OCI-LY7 (cell line): ENCODE measurements around the gene PLD5. TPM values are rescaled to one million over a fixed set of nuclear protein-coding genes. Genes with fewer than 3 reads are reported as not detected.
A peak's percentile ranks its signal among the peaks of the same experiment; 100 is the strongest.

Experiments
- BruUV-seq: library from RNA; stranded (reverse); fragments of 400-500 nt; replicated peaks from 2 replicates; lab custom pipeline; 2021; lab: Mats Ljungman, UMichigan
- CTCF ChIA-PET: fragments of 300-600 bp; sonication (Branson Sonifier 250); formaldehyde crosslinking; loops from one replicate; lab custom pipeline; 2022; ENCODE audit warnings: antibody characterized with exemption; ENCODE audit not compliant: unreplicated experiment; lab: Charles Lee
- POLR2A ChIA-PET: fragments of 300-600 bp; sonication (Branson Sonifier 250); formaldehyde crosslinking; loops from one replicate; lab custom pipeline; 2022; ENCODE audit warnings: antibody characterized with exemption; lab: Charles Lee
- DNase-seq: peaks from one replicate; pipeline ENCODE4 v3.0.0-alpha.2; 2015; ENCODE audit warnings: low spot score
- H2AFZ ChIP-seq: fragments of 200-600 bp; sonication (generic), shearing (Covaris generic); 2 replicates; pipeline ENCODE4 v1.6.1; 2014; ENCODE audit warnings: mild to moderate bottlenecking, antibody characterized with exemption, low read length, moderate library complexity
- H3K27ac ChIP-seq: fragments of 200-600 bp; sonication (generic); 2 replicates; pipeline ENCODE4 v1.5.1; 2014; ENCODE audit warnings: mixed run types, low read depth, mild to moderate bottlenecking, moderate library complexity, low read length, inconsistent platforms; ENCODE audit not compliant: poor library complexity, severe bottlenecking
- H3K36me3 ChIP-seq: fragments of 200-600 bp; sonication (generic); 2 replicates; pipeline ENCODE4 v1.6.1; 2014; ENCODE audit warnings: mild to moderate bottlenecking, antibody characterized with exemption, low read length, moderate library complexity, mixed read lengths; ENCODE audit not compliant: insufficient read depth
- H3K4me1 ChIP-seq: fragments of 200-600 bp; sonication (generic); 2 replicates; pipeline ENCODE4 v1.5.1; 2014; ENCODE audit warnings: mild to moderate bottlenecking, low read length; ENCODE audit not compliant: insufficient read depth, poor library complexity, severe bottlenecking
- H3K4me2 ChIP-seq: fragments of 200-600 bp; sonication (generic); 2 replicates; pipeline ENCODE4 v1.6.1; 2014; ENCODE audit warnings: mild to moderate bottlenecking, low read length
- H3K4me3 ChIP-seq: fragments of 200-600 bp; sonication (generic); 2 replicates; pipeline ENCODE4 v1.5.1; 2014; ENCODE audit warnings: mild to moderate bottlenecking, low read depth, low read length; ENCODE audit not compliant: poor library complexity, severe bottlenecking
- H3K79me2 ChIP-seq: fragments of 200-600 bp; sonication (generic); 2 replicates; pipeline ENCODE4 v1.6.1; 2016; ENCODE audit warnings: low read depth, mild to moderate bottlenecking, low read length, moderate library complexity, mixed read lengths; ENCODE audit not compliant: insufficient read depth
- H3K9me2 ChIP-seq: fragments of 200-600 bp; sonication (generic); 2 replicates; pipeline ENCODE4 v1.6.1; 2016; ENCODE audit warnings: mild to moderate bottlenecking, low read length, mixed read lengths; ENCODE audit not compliant: insufficient read depth
- H3K9me3 ChIP-seq: fragments of 200-600 bp; sonication (generic); 2 replicates; pipeline ENCODE4 v1.6.1; 2014; ENCODE audit warnings: mild to moderate bottlenecking, mixed run types, low read length, mixed read lengths
- H4K20me1 ChIP-seq: fragments of 200-600 bp; sonication (generic); 2 replicates; pipeline ENCODE4 v1.6.1; 2014; ENCODE audit warnings: mild to moderate bottlenecking, antibody characterized with exemption, low read length, moderate library complexity, mixed read lengths; ENCODE audit not compliant: insufficient read depth
- EZH2phosphoT487 ChIP-seq: fragments of 200-600 bp; sonication (generic); IDR thresholded peaks from 2 replicates; pipeline ENCODE4 v1.6.1; 2018; ENCODE audit warnings: low read depth, borderline replicate concordance, mild to moderate bottlenecking, mixed run types, antibody characterized with exemption, low read length, moderate library complexity, mixed read lengths
- intact Hi-C: fragments of 100-400 bp; cut with micrococcal nuclease; formaldehyde crosslinking; loops from one replicate; pipeline ENCODE4 v1.10.0; 2022; ENCODE audit not compliant: unreplicated experiment
- total RNA-seq, 2 experiments: library from RNA; depleted of rRNA in 1 of 2; stranded (reverse); fragments of >200 nt in 1 of 2; shearing (Covaris generic) in 1 of 2; gene quantifications; 2 replicates each; pipeline ENCODE4 v1.2.3, GENCODE V29; 2014 to 2022
- TF ChIP-seq, protein P1 (sequence below): fragments of 200-600 bp; sonication (generic); conservative IDR thresholded peaks from 2 replicates; pipeline ENCODE4 v1.5.1; 2014; ENCODE audit warnings: mild to moderate bottlenecking, antibody characterized with exemption, low read length, moderate library complexity, mixed read lengths

Gene PLD5
- total RNA-seq, 2 experiments from 2014 or later, result not detected

DNA sequence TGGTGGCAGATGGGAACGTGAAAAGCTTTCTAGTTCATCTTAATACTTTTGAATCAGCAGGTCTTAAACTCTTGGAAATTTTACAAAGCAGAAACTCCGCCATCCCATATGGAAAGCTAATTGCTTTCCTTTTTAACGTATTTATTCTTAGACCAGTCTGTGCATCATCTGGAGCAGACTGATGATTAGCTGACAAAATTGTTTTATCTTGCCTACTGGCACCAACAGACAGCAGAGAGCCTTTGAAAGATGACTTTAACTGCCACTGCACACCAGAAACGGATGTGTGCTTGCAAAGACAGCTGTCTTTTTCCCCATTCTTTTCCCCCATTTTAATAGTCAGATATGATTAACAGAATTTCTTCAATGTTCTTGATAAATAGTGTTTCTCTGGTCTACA is 97.0 kb downstream of the PLD5 start:
- H2AFZ ChIP-seq, result no peak overlapping the region
- ChIA-PET CTCF (no interaction called here), POLR2A (interaction anchor here (1.1 kb wide), 1 partner anchor 9 kb away, joined by 4 read pairs; no protein-coding TSS in a partner anchor)

DNA sequence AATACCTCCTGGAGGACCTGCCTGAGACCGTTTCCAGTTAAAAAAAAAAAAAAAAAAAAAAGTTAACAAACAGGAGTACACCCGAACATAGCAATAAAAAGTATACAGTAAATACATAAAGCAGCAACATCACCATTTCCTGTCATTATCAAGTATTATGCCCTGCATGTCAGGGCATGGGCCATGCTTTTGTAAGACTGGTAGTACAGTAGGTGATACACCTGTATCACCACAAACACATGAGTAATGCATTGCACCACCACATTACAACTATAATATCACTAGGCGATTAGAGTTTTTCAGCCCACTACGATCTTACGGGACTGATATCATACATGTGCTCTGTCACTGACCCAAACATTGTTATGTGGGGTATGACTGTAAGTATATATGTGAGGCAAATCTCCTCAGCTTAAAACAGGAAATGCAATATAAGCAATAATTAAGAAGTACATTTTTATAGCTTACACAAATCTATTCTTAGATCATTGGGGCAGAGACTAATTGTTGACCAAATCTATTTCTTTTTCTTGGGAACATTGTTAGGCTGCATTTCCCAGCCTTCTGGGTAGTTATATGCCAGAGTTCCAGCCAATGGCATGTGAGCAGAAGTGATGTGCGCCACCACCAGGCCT is 98.1 kb downstream of the PLD5 start:
- BruUV-seq, result no TSS peak
- no peaks in the 10 kb centered on the region for H4K20me1 ChIP-seq
- H3K36me3 ChIP-seq, result no peaks in the 10 kb centered on the region
- no peaks in the 10 kb centered on the region for H3K9me2 ChIP-seq
- POLR2A ChIA-PET, result interaction anchor here (0.6 kb wide), 1 partner anchor 50 kb away, joined by 6 read pairs; no protein-coding TSS in a partner anchor
- H2AFZ ChIP-seq, result no peak overlapping the region
- TF ChIP-seq, protein P1, sequence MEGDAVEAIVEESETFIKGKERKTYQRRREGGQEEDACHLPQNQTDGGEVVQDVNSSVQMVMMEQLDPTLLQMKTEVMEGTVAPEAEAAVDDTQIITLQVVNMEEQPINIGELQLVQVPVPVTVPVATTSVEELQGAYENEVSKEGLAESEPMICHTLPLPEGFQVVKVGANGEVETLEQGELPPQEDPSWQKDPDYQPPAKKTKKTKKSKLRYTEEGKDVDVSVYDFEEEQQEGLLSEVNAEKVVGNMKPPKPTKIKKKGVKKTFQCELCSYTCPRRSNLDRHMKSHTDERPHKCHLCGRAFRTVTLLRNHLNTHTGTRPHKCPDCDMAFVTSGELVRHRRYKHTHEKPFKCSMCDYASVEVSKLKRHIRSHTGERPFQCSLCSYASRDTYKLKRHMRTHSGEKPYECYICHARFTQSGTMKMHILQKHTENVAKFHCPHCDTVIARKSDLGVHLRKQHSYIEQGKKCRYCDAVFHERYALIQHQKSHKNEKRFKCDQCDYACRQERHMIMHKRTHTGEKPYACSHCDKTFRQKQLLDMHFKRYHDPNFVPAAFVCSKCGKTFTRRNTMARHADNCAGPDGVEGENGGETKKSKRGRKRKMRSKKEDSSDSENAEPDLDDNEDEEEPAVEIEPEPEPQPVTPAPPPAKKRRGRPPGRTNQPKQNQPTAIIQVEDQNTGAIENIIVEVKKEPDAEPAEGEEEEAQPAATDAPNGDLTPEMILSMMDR, result 0 out of 2 replicates have a peak, but pooled peaks have one; percentile 29
- TF ChIP-seq EZH2phosphoT487, result no peak
- H3K9me3 ChIP-seq, result no peaks in the 10 kb centered on the region
- no peak overlapping the region for H3K4me2 ChIP-seq
- intact Hi-C loops, result no loop called here
- no peaks in the 10 kb centered on the region for H3K79me2 ChIP-seq
- H3K4me1 ChIP-seq, result no peaks in the 10 kb centered on the region
- H3K4me3 ChIP-seq, result no peak overlapping the region
- no peak for DNase-seq
- no peak overlapping the region for H3K27ac ChIP-seq
- CTCF ChIA-PET, result no interaction called here

More for the DNA sequence above, 97.0 kb downstream of the PLD5 start:
- H3K4me1 ChIP-seq, result no peaks in the 10 kb centered on the region
- H4K20me1 ChIP-seq, result no peaks in the 10 kb centered on the region
- H3K4me2 ChIP-seq, result no peak overlapping the region
- TF ChIP-seq, protein P1, result no peak
- TF ChIP-seq EZH2phosphoT487, result no peak
- H3K9me3 ChIP-seq, result no peaks in the 10 kb centered on the region
- intact Hi-C loops, result no loop called here
- no TSS peak for BruUV-seq
- H3K36me3 ChIP-seq, result no peaks in the 10 kb centered on the region
- no peaks in the 10 kb centered on the region for H3K79me2 ChIP-seq
- H3K4me3 ChIP-seq, result no peak overlapping the region
- no peak for DNase-seq
- H3K9me2 ChIP-seq, result no peaks in the 10 kb centered on the region
- H3K27ac ChIP-seq, result no peak overlapping the region

DNA sequence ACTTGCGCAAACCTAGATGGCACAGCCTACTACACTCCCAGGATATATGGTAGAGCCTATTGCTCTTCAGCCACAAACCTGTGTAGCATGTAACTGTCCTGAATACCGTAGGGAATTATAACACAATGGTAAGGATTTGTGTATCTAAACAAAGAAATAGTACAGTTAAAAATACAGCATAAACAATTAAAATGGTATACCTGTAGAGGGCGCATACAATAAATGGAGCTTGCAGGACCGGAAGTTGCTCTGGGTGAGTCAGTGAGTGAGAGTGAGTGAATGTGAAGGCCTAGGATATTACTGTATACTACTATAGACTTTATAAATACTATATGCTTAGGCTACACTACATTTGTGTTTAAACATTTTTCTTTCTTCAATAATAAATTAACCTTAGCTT is 99.3 kb downstream of the PLD5 start:
- peak; percentile 25 for DNase-seq
- H4K20me1 ChIP-seq, result no peaks in the 10 kb centered on the region
- POLR2A ChIA-PET, result interaction anchor here (0.7 to 1.3 kb wide), 2 partner anchors 8 to 11 kb away, joined by 3 to 4 read pairs; no protein-coding TSS in a partner anchor
- no peak overlapping the region for H3K4me2 ChIP-seq
- CTCF ChIA-PET, result interaction anchor here (0.6 kb wide), 1 partner anchor 1708 kb away, joined by 3 read pairs; no protein-coding TSS in a partner anchor
- H3K9me2 ChIP-seq, result no peaks in the 10 kb centered on the region
- H3K4me3 ChIP-seq, result no peak overlapping the region
- intact Hi-C loops, result no loop called here
- no TSS peak for BruUV-seq
- no peak overlapping the region for H3K27ac ChIP-seq
- no peak overlapping the region for H2AFZ ChIP-seq
- no peak for TF ChIP-seq EZH2phosphoT487
- TF ChIP-seq, protein P1, result peak; percentile 60
- no peaks in the 10 kb centered on the region for H3K9me3 ChIP-seq
- H3K79me2 ChIP-seq, result no peaks in the 10 kb centered on the region
- no peaks in the 10 kb centered on the region for H3K36me3 ChIP-seq
- no peaks in the 10 kb centered on the region for H3K4me1 ChIP-seq
